Fibroblast of skin of back (primary cell): ENCODE results near the gene NOTCH3.

Experiments used
- DNase-seq: peaks from one replicate; pipeline ENCODE4 v3.0.0-alpha.2; 2013

NOTCH3 gene

DNA sequence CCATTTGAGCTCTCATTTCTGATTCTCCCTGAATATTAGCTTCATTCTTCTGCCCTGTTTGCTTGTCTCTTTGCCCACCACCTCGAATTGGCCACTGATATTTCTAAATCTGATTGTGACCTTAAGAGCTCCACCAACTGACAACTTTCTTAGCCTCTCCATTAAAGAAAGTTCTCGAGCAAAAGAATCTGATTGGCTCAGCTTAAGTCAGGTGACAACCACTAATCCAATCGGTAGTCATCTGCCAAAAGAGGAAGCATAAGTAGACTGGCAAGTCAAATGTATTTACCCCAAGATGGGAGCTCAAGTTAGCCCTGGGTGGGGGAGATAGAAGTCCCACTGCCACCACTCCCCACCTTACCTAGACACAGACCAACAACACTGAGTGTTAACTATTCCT is 41.5 kb downstream of the NOTCH3 start:
- DNase-seq: peak; percentile 43

- DNase-seq: no peak
These were observed 44.4 kb downstream of the NOTCH3 start for GRCh38 chr19:15156391-15156790.

DNA sequence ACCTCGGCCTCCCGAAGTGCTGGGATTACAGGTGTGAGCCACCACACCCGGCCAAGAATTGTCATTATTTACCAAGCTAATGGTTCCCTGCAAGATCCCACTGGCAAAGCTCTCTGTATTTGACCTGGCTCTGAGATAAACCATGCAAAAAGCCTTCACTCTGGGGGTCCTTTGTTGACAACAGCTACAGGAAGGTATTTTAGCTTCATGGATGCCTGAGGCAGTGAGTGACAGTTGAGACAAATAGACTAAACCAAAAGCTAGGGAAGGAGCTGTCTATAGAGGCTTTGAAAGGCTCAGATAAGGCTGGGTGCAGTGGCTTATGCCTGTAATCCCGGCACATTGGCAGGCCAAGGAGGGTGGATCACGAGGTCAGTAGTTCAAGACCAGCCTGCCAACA is 45.5 kb downstream of the NOTCH3 start:
- no peak for DNase-seq

GRCh38 chr19:15154002-15154612 is 46.7 kb downstream of the NOTCH3 start:
- peak; percentile 66 for DNase-seq

DNA sequence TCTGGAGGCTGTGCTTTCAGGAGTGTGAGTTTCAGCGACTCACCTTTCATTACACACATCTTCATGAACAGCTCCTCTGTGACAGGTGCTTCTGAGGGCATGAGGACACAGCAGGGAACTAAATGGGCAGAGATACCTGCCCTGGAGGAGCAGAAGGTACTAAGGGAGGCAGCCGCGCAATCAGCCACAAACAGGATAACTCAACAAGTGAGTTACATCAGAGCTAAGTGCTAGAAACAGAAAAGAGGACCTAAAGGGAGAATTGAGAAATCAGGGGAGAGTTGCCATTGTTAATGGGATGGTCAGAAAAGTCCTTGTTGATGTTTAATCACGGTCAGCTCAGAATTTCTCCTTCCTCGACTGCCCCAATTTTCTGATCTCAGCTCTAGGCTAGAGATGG is 51.1 kb downstream of the NOTCH3 start:
- DNase-seq: no peak

DNA sequence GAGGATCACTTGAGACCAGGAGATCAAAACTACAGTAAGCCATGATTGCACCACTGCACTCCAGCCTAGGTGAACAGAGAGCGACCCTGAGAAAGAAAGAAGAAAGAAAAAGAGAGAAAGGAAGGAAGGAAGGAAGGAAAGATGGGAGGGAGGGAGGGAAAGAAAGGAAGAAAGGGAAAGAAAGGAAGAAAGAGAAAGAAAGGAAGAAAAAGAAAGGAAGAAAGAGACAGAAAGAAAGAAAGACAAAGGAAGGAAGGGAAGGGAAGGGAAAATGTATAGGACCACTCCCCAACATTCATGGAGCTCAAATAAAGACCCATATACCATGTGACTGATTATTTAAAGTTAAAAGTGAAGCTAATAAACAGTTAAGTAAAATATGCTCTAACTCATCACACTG is 53.7 kb downstream of the NOTCH3 start:
- DNase-seq: no peak

GRCh38 chr19:15144046-15144646 is 56.6 kb downstream of the NOTCH3 start:
- peak; percentile 46 for DNase-seq

- DNase-seq: no peak
These were observed 58.5 kb downstream of the NOTCH3 start for GRCh38 chr19:15142313-15142712.

- no peak for DNase-seq
These were observed 59.7 kb downstream of the NOTCH3 start for GRCh38 chr19:15141143-15141542.

- DNase-seq: peak; percentile 74
These were observed 62.4 kb downstream of the NOTCH3 start for GRCh38 chr19:15138427-15138826.

- DNase-seq: peak; percentile 69
These were observed 63.0 kb downstream of the NOTCH3 start for GRCh38 chr19:15137777-15138176.

DNA sequence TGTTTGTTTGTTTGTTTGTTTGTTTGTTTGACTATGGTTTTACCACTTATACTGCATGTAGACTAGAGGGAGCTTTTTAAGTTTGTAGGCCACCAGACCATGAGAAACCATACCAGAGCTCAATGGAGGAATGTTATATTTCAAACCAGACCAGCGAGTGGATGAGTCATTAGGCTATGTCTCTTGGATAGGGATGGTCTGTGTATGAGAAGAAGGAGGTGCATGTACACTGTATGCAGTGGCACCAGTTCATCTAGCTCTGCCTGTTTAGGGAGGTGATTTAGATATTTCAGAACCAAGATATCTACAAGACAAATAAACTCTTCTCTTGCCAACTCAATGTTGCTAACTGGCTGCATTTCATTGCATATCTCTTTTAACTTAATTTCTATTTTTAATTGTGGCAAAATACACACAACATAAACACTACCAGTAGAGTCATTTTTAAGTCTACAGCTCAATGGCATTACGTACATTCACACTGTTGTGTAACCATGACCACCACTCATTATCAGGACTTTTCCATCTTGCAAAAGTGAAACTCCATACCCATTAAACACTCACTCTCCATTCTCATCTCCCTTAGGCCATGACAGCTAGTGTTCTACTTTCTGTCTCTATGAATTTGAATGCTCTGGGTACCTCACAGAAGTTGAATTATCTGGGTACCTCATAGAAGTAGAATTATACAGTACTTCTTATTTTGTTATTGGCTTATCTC is 64.4 kb downstream of the NOTCH3 start:
- DNase-seq: peak; percentile 74

DNA sequence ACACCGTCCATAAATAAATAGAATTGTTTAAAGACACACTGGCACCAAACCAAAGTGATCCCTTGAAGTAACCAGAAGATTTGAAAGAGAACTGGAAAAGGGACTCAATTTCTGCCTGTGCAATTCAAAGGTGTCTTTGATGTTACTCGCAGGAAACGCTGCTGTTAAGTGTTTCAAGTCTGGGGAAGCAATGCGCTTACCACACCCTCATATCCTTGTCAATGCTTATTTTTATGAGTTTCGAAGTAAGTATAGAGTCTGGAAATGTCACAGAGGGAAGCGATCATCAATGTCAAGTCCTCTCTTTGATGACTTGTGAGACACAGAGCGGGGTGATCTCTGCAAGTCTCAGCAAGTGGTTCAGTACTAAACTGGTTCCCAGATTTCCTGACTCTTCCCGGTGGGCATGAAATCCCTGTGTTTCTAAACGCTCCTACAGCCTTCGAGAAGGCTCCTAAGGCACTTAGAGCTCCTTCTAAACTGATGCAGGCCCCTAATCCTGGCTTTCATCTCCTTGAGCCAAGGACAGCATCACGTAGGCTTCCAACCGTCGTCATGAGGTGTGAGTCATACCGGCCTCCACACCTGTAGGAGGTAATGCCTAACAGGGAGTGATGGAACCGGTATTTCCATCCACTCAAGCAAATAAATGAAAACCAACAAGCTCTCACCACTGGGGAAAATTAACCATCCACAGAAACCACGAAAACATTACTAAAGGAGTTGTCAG is 70.8 kb downstream of the NOTCH3 start:
- no peak for DNase-seq

DNA sequence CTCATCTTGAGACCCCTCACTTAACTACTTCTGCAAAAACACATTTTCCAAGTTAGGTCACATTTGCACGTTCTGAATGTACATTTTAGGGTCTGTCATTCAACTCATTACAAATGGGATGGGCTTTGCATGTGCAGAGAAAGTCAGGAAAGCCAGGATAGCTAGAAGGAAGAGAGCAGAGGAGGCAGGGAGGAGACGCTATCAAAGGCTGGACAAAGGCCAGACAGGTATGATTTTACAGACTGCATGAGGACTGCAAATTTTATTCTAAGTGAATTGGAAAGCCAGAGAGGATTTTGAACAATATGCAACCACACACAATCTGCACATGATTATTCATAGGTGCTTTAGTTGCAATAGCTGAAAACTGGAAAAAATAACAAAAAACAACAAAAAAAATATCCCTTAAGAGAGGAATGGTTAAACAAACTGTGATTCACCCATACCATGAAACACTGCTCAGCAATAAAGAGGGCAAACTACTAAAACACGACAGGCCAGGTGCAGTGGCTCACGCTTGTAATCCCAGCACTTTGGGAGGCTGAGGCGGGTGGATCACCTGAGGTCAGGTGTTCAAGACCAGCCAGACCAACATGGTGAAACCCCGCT is 72.5 kb downstream of the NOTCH3 start:
- no peak for DNase-seq

DNA sequence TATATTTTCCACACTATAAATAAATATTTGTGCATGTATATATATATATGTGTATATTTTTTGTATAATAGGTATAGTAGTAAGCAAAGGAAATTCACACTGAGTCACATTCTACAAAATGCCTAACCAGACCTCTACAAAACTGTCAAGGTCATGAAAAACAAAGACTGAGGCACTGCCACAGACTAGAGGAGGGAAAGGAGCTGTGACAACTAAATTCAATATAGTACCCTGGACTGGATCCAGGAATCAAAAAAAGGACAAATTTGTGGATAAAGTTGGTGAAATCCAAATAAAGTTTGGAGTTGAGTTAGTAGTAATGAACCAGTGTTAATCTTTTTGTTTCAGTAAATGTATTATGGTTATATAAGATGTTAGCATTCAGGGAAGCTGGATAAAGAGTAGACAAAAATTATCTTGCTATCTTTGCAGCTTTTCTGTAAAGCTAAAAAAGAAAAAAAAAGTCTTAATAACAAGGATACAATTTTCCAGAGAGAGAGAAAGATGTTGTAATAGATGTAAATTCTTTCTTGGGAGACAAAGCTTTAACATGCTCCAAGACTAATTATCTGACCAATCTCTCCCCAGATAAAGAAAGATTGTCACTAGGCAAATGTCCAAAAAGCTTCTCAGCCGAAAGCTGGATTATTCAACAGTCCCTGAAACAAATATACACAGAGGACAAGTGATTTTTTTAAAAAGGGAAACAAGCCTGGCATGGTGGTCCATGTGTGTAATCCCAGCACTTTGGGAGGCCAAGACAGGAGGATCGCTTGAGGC is 74.5 kb downstream of the NOTCH3 start:
- DNase-seq: no peak

- DNase-seq: peak; percentile 98
These were observed 75.3 kb downstream of the NOTCH3 start for GRCh38 chr19:15125232-15126067.

DNA sequence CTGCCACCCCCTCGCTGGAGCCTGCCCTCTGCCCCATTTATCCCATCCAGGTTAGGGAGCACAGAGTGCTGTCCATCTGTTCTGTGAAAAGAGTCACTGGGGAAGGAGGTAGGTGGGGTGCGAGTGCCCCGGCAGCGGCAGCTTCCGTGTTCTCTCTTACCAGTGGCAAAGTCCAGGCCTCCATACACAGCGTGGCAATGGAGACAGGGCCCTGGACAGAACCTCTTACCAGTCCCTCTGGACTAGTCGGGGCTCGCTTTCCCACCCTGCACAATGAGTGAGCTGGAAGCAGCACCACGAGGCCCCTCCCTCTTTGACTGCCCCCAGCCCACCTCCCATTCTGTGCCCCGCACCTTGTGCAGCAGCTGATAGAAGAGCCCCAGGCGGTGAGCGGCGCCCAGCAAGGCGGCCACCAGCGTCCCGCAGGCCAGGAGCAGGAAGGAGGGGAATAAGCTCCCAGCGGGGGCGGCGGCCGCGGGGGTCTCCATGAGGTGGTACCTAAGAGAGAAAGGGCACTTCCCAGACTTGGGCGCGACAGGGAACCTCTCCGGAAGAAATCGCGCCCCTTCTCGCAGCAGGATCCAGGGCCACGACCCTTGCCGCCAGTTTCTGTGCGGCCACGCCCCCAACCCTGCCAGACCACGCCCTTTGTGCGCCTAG is 76.1 kb downstream of the NOTCH3 start:
- DNase-seq: no peak

DNA sequence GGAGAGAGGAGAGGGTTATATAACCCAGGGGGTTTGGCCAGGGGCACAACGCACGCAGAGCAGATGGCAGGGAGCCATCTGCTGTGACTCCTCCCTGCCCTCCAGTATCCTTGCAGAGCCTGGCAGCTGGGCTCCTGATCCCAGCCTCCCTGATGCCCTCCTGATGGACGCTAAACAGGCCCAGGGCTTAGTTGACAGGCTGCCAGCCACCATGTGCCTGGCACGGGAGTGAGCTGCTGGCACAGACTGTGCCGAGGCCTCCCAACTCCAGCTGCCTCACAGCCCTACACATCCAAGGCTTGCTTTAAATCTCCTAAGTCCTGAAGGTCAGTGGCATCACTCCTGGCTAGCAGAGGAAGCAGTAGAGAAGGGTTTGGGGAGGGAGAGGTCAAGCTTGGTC is 76.9 kb downstream of the NOTCH3 start:
- DNase-seq: no peak

GRCh38 chr19:15123031-15123890 is 77.5 kb downstream of the NOTCH3 start:
- DNase-seq: no peak
